Epithelial cell of proximal tubule (primary cell): ENCODE data around the gene SNX3. TPM values are rescaled to one million over a fixed set of nuclear protein-coding genes. Genes with fewer than 3 reads are reported as not detected.
A peak's percentile ranks its signal among the peaks of the same experiment; 100 is the strongest.

ENCODE experiments used
- DNase-seq: peaks from one replicate; pipeline ENCODE4 v3.0.0-alpha.2; 2011; ENCODE audit warnings: low read depth
- H3K4me3 ChIP-seq: 2 replicates; pipeline ENCODE4 v1.5.1; 2011; ENCODE audit warnings: low read depth, mild to moderate bottlenecking, low read length
- total RNA-seq: library from RNA; depleted of rRNA; stranded (reverse); fragments of >200 nt; gene quantifications from 2 replicates; pipeline ENCODE4 v1.2.3, GENCODE V29; 2015
- TF ChIP-seq, protein P1 (sequence below): conservative IDR thresholded peaks from 2 replicates; pipeline ENCODE4 v1.5.1; 2012; ENCODE audit warnings: low read depth, mild to moderate bottlenecking, low read length

The SNX3 gene
- total RNA-seq, 1 donor from 2014 or later = 118 TPM

DNA sequence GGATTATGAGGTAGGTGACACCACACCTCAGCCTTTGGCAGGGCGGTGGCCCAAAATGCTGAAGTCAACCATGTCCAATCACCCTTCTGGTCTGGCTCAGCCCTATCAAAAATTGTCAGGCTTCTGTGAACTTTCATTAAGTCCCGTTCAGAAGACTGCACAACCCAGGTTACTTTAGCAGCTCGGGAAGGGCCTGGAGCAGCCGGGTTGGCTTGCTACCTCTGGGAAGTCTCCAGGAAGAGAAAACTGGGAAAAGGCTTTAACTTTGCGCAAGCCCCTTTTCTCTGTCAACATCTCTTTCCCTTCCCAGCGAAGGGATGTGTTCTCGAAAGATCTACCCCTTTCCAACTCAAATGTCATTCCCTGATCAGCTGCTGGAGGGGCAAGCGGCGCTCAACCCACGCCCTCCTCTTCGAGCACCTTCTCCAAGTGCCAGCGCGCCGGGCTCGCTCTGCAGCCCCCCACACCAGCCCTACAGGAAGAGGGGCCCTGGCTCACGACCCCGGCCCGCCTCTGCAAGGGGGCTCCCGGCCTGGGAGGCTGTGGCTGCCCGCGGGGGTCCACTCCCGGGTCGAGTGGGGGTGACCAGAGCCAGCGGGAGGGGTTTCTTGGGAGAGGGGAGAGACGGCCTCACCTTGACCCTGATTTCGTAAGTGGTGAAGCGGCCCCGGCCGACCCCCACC is 573 bp downstream of the SNX3 start:
- no peak for DNase-seq
- H3K4me3 ChIP-seq = peak overlapping the region; percentile 94
- TF ChIP-seq, protein P1, sequence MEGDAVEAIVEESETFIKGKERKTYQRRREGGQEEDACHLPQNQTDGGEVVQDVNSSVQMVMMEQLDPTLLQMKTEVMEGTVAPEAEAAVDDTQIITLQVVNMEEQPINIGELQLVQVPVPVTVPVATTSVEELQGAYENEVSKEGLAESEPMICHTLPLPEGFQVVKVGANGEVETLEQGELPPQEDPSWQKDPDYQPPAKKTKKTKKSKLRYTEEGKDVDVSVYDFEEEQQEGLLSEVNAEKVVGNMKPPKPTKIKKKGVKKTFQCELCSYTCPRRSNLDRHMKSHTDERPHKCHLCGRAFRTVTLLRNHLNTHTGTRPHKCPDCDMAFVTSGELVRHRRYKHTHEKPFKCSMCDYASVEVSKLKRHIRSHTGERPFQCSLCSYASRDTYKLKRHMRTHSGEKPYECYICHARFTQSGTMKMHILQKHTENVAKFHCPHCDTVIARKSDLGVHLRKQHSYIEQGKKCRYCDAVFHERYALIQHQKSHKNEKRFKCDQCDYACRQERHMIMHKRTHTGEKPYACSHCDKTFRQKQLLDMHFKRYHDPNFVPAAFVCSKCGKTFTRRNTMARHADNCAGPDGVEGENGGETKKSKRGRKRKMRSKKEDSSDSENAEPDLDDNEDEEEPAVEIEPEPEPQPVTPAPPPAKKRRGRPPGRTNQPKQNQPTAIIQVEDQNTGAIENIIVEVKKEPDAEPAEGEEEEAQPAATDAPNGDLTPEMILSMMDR = no peak

DNA sequence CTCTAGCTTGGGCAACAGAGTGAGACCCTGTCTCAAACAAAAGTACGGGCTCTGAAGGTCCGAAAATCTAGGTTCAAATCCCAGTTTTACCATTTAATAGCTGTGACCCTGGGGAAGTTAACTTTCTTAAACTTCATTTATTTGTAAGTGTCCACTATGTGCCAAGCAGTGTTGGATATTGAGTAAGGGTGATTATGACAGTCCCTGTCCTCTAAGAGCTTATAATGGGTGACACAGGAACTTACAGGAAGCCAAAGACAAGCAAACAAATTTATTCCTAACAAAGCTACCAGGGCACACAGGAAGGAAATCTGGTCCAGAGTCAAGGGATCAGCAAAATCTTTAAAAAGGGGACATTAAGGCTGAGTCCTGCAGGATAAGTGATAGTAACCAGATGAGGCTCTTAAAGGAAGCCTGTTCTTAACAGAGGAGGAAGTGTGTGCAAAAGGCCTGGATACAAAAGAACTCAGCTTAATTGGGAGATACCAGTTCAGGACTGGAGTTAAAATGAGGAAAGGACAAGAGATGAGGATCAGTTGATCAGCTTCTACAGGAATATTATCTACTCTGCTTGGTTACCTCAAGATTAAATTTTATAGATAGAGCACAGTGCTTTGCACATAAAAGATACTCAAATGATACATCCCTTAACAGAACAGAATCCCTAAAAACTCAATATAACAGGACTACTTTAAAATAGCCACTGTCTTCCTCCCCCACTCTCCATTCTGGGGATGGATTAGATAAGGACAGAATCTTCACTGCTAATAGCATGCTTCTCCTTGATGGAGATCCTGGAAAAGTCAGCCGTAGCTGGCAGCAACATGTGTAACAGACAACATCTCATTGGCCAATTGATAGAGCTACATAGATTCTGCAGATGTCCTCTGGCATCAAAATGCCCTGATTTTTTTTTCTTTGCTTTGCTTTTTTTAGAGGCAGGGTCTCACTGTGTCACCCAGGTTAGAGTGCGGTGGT is 6.1 kb downstream of the SNX3 start:
- TF ChIP-seq, protein P1 = no peak
- DNase-seq = no peak
- H3K4me3 ChIP-seq = no peak overlapping the region

DNA sequence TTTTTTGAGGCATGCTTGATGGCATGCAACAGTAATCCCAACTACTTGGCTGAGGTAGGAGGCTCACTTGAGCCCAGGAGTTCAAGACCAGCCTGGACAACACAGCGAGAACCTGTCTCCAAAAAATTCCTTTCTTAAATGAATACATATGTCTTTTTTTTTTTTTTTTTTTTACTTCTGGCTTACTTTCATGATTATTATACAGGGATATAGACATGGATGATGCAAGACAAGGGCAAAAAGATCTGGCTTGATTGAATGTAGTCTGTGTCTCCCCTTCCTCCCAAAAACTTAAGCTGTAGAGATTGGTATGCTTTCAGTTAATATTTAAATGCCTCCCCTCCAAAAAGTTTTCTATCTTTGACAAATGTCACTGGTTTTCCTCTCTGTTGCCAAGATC is 7.6 kb downstream of the SNX3 start:
- TF ChIP-seq, protein P1 = no peak
- no peak overlapping the region for H3K4me3 ChIP-seq
- no peak for DNase-seq

DNA sequence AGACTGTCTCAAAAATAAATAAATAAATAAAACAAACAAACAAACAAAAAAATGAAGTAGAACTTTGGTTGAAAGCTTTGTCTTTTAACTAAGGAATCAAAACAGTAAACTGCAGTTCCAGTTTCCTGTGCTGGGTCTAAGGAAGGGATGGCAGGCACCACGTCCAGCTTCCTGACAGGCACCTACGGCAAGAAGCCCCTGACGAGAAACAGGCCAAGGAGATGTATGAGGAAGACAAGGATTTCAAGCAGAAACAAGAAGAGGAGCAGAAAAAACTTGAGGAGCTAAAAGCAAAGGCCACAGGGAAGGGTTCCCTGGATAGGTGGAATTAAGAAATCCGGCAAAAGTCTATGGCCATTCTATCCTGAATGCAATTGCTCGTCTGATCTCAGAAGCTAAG is 8.8 kb downstream of the SNX3 start:
- no peak overlapping the region for H3K4me3 ChIP-seq
- TF ChIP-seq, protein P1 = no peak
- DNase-seq = no peak

DNA sequence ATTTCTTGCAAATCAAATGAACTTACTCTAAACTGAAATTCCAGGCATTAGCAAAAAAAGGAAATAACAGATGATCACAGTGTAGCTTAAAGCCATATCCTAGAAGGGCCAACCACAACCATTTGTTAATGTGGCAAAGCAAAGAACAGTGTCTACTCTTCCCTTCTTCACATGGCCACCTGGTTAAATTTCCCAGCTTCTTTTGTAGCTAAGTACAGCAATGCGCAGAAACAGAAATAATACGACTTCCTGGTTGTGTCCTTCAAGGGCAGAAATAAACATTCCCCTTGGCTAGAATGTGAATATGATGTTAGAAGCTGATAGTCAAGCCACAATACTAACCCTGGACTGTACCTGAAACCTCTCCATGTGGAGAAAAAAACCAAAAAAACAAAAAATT is 9.6 kb downstream of the SNX3 start:
- TF ChIP-seq, protein P1 = no peak
- no peak overlapping the region for H3K4me3 ChIP-seq
- DNase-seq = no peak

DNA sequence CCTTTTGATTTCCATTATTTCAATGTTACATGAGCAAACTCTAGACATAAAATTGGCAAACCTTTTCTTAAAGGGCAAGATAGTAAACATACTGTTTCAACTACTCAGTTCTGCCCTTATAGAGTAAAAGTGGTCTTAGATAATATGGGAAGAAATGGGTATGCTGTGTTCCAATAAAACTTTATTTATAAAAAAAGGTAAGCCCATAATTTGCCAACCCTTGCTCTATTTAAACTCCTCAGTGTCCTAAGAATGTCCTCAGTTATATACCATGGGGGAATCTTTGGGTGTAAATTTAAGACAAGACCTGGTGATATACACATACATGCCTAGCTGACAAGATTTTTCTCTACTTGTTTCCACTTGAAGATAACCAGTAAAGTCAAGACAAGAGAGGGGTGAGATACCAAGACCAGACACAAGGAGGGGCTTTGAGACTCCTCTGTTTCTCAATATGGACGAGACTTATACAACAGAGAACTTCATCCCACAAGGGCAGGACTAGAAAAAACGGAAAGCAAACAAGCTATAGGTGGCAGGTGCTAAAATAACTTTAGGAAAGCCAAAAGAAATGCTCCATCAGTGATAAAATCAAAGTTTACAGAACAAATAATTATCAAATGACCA is 10.5 kb downstream of the SNX3 start:
- TF ChIP-seq, protein P1 = peak; percentile 49

More for the DNA sequence above, 10.5 kb downstream of the SNX3 start:
- H3K4me3 ChIP-seq = no peak overlapping the region
- DNase-seq = no peak
